ENCODE measurements around the gene LRRTM4. TPM values are rescaled to one million over a fixed set of nuclear protein-coding genes. Genes with fewer than 3 reads are reported as not detected.

LRRTM4 gene
- total RNA-seq, 1 experiment from 2014 or later: 0.23 TPM

- Histone ChIP-seq H3K9me3 (ENCODE audit: control insufficient read depth, insufficient read depth, low read depth, low read length) (no peaks in the 10 kb centered on the region), H3K4me1 (ENCODE audit: control insufficient read depth, insufficient read depth, low read length) (no peaks in the 10 kb centered on the region), H3K4me3 (ENCODE audit: low read depth in 2 of 2, low read length in 2 of 2) (no peak overlapping the region), H3K36me3 (ENCODE audit: control insufficient read depth, insufficient read depth, low read length) (no peaks in the 10 kb centered on the region), H3K27me3 (ENCODE audit: control insufficient read depth, insufficient read depth, low read length) (no peaks in the 10 kb centered on the region), H3K27ac (ENCODE audit: low read length) (no peak overlapping the region)
- ChIA-PET POLR2A (no interaction called here), CTCF (no interaction called here)
- ATAC-seq (no peak), DNase-seq (ENCODE audit: low read depth, low spot score) (no peak)
- in situ Hi-C loops (cut with HindIII; ENCODE audit: low pct_unique_long_range_greater_than_20kb, low sequenced_read_pairs) (no loop called here), intact Hi-C loops (cut with micrococcal nuclease; ENCODE audit: unreplicated experiment) (no loop called here)
- BruUV-seq (replicated peaks): no TSS peak
- TF ChIP-seq REST (IDR thresholded peaks at IDR 0.05; ENCODE audit: insufficient read depth in 1 of 2, low read depth in 2 of 2, low read length in 1 of 2) (no peak), TCF7L2 (IDR thresholded peaks at IDR 0.05; ENCODE audit: low read depth, low read length) (no peak), POLR2AphosphoS5 (IDR thresholded peaks at IDR 0.05; ENCODE audit: low read depth, low read length) (no peak), CTCF (IDR thresholded peaks at IDR 0.05) (no peak), SIN3A (IDR thresholded peaks at IDR 0.05; ENCODE audit: borderline replicate concordance, insufficient read depth, low read depth, low read length) (no peak)
These were observed 158.9 kb downstream of the LRRTM4 start for GRCh38 chr2:77363277-77363676.

- Histone ChIP-seq H3K9me3 (ENCODE audit: control insufficient read depth, insufficient read depth, low read depth, low read length) (peaks cover 3% of the 10 kb centered on the region; the same call in 1 of the 2 replicates), H3K4me1 (ENCODE audit: control insufficient read depth, insufficient read depth, low read length) (no peaks in the 10 kb centered on the region), H3K27me3 (ENCODE audit: control insufficient read depth, insufficient read depth, low read length) (no peaks in the 10 kb centered on the region), H3K36me3 (ENCODE audit: control insufficient read depth, insufficient read depth, low read length) (no peaks in the 10 kb centered on the region), H3K4me3 (ENCODE audit: low read depth in 2 of 2, low read length in 2 of 2) (no peak overlapping the region), H3K27ac (ENCODE audit: low read length) (no peak overlapping the region)
- BruUV-seq (replicated peaks): no TSS peak
- in situ Hi-C loops (cut with HindIII; ENCODE audit: low pct_unique_long_range_greater_than_20kb, low sequenced_read_pairs) (no loop called here), intact Hi-C loops (cut with micrococcal nuclease; ENCODE audit: unreplicated experiment) (no loop called here)
- ATAC-seq (no peak), DNase-seq (ENCODE audit: low read depth, low spot score) (no peak)
- ChIA-PET CTCF (no interaction called here), POLR2A (no interaction called here)
- no peak for TF ChIP-seq REST (IDR thresholded peaks at IDR 0.05; ENCODE audit: insufficient read depth in 1 of 2, low read depth in 2 of 2, low read length in 1 of 2)
These were observed 173.4 kb downstream of the LRRTM4 start for GRCh38 chr2:77348821-77349220.
